ENCODE measurements around the gene ADAMTS5. TPM values are rescaled to one million over a fixed set of nuclear protein-coding genes. Genes with fewer than 3 reads are reported as not detected.

Gene ADAMTS5
- total and polyA plus RNA-seq, 2 of the 8 experiments (the other 6 are each of a cell fraction or from before 2014, with no cell fraction given): 0.20 to 1.1 TPM

GRCh38 chr21:26946744-26947446 is 20.0 kb downstream of the ADAMTS5 start:
- Histone ChIP-seq H4K91ac (replicated peaks; ENCODE audit: insufficient read length, low read length) (no peak overlapping the region), H2BK20ac (ENCODE audit: low read length) (no peak overlapping the region), H4K5ac (ENCODE audit: insufficient read length, low read depth, low read length) (no peak overlapping the region), H3K27ac (ENCODE audit: low read depth, low read length) (no peak overlapping the region), H2AK5ac (ENCODE audit: low read depth, low read length) (no peak overlapping the region), H2BK120ac (replicated peaks; ENCODE audit: low read depth, low read length) (no peak overlapping the region), H4K20me1 (replicated peaks in 1 of 2; ENCODE audit: control insufficient read depth in 1 of 2, insufficient read depth in 2 of 2, low read length in 2 of 2) (no peaks in the 10 kb centered on the region), H3K27me3 (replicated peaks in 1 of 4; ENCODE audit: control insufficient read depth in 3 of 4, extremely low read depth in 1 of 4, insufficient read depth in 3 of 4, low read length in 3 of 4) (no peaks in the 10 kb centered on the region), H3K23me2 (ENCODE audit: low read depth, low read length) (no peaks in the 10 kb centered on the region), H2AFZ (ENCODE audit: low read length) (no peak overlapping the region; the same call in 1 of the 2 replicates), H3K4me1 (replicated peaks in 1 of 4; ENCODE audit: control insufficient read depth in 3 of 4, insufficient read depth in 4 of 4, low read length in 3 of 4) (peaks cover 3 to 9% (median 7%) of the 10 kb centered on the region in 4 experiments; a peak in 6 of 7 replicates), H2BK12ac (ENCODE audit: low read depth, low read length) (no peak overlapping the region), H3K18ac (ENCODE audit: extremely low read depth, low read length) (no peak overlapping the region), H3K79me1 (ENCODE audit: low read depth, low read length) (no peaks in the 10 kb centered on the region), H3K4ac (replicated peaks; ENCODE audit: insufficient read length, low read depth, low read length) (no peak overlapping the region), H2BK15ac (ENCODE audit: low read length) (no peak overlapping the region), H3K9me3 (ENCODE audit: insufficient read depth in 2 of 2, low read depth in 1 of 2, low read length in 1 of 2) (no peaks in the 10 kb centered on the region), H3K4me2 (ENCODE audit: insufficient read depth in 1 of 2, low read depth in 2 of 2, low read length in 2 of 2) (peak overlapping the region; percentile 0 to 47; a peak in 2 of 4 replicates), H3K36me3 (ENCODE audit: control insufficient read depth in 2 of 4, insufficient read depth in 4 of 4, low read length in 3 of 4) (no peaks in the 10 kb centered on the region), H2BK5ac (ENCODE audit: low read depth, low read length) (no peak overlapping the region), H3K4me3 (ENCODE audit: extremely low read depth in 1 of 4, insufficient read depth in 2 of 4, low read depth in 3 of 4, low read length in 4 of 4) (no peak overlapping the region), H3K9ac (replicated peaks in 1 of 4; ENCODE audit: extremely low read depth in 1 of 4, low read depth in 3 of 4, low read length in 3 of 4) (no peak overlapping the region), H3K56ac (replicated peaks; ENCODE audit: insufficient read length, low read depth, low read length) (no peak overlapping the region), H3K23ac (ENCODE audit: insufficient read length) (no peak overlapping the region), H3K14ac (ENCODE audit: insufficient read length) (no peak overlapping the region), H3K79me2 (ENCODE audit: control insufficient read depth in 1 of 2, insufficient read depth in 2 of 2, low read length in 2 of 2) (no peaks in the 10 kb centered on the region), H4K8ac (ENCODE audit: extremely low read depth, insufficient read depth, low read length) (no peak overlapping the region)
- CTCF ChIA-PET (ENCODE audit: partially characterized antibody): interaction anchor here (0.6 to 1.5 kb wide), 5 partner anchors 8 to 66 kb away, joined by 3 to 5 read pairs (median 3); no protein-coding TSS in a partner anchor
- DNase-seq (ENCODE audit: low read depth in 1 of 2, low spot score in 2 of 2): no peak
- FAIRE-seq: no peak
- TF ChIP-seq SP2 (IDR thresholded peaks at IDR 0.05; ENCODE audit: low read length): no peak
- TF ChIP-seq, protein P1, sequence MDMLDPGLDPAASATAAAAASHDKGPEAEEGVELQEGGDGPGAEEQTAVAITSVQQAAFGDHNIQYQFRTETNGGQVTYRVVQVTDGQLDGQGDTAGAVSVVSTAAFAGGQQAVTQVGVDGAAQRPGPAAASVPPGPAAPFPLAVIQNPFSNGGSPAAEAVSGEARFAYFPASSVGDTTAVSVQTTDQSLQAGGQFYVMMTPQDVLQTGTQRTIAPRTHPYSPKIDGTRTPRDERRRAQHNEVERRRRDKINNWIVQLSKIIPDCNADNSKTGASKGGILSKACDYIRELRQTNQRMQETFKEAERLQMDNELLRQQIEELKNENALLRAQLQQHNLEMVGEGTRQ (IDR thresholded peaks at IDR 0.05; ENCODE audit: low read length): no peak
- no peak for TF ChIP-seq TAF1 (IDR thresholded peaks at IDR 0.05; ENCODE audit: low read depth, low read length)
- TF ChIP-seq SIX5 (IDR thresholded peaks at IDR 0.05; ENCODE audit: low read depth, low read length): no peak
- TF ChIP-seq JUND (IDR thresholded peaks at IDR 0.05; ENCODE audit: low read length): no peak
- TF ChIP-seq CEBPB (IDR thresholded peaks at IDR 0.05; ENCODE audit: low read depth, low read length): 0 out of 2 replicates have a peak, but pooled peaks have one; percentile 34
- no peak for TF ChIP-seq SIRT6 (IDR thresholded peaks at IDR 0.05; ENCODE audit: low read length)
- no peak for TF ChIP-seq ASH2L (IDR thresholded peaks at IDR 0.05; ENCODE audit: low read length)
- POLR2A ChIA-PET (ENCODE audit: partially characterized antibody): no interaction called here
- WGBS, 2 experiments (ENCODE audit: extremely low coverage in 1 of 2, insufficient coverage in 1 of 2, insufficient read length in 1 of 2, insufficient replicate concordance in 2 of 2, low coverage in 1 of 2, low lambda C conversion rate in 2 of 2, missing lambda C conversion rate in 1 of 2): 62% methylated on average over 6 of the region's 6 CpGs; no CpG with 5 or more reads in 1 of the 2 experiments

All from H1 (cell line).